Activated CD8-positive, alpha-beta memory T cell treated with anti-CD3 and anti-CD28 coated beads, Interleukin-2, amount 50 U/mL, for 1 hour (primary cell): ENCODE measurements around the gene BRPF3.

Experiments
- DNase-seq: peaks from one replicate; pipeline ENCODE4 v3.0.0-alpha.2; 2020; ENCODE audit errors: extremely low read depth

BRPF3 gene

DNA sequence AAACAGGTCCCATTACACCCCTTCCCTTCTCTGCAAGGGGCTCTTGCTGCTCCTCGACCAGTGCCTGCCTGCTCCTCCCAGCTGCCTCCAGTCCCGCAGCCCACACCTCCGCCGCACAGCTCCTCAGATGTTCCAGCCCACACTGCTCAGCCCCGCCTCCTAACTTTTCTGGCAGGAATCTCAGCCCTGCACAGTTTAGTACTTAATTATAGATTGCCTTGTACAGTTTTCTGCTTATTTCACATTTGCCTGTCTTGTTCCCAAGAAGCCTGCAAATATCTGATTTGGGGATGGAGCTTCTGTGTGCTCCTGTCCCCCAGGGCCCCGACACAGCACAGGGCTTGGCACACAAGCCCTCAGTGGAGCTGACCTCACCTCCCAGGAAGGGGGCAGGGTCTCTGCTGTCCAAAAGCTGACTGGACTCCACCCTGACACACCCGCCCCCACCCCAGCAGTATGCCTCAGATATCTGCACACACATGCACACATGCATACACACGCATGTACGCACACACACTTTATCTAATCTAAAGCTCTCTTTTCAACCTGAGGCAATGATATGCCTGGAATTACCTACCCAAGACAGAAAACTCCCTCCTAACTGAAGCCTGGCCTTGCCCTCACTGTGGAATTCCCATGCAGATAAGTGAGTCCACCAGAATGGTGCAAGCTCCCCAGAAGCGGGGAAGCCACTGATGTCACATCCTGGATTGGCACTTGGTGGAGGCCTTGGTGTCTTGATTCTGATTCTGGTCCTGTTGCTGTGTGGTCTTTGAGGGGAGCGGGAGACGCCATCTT lies 72.1 kb downstream of the BRPF3 start:
- no peak for DNase-seq

DNA sequence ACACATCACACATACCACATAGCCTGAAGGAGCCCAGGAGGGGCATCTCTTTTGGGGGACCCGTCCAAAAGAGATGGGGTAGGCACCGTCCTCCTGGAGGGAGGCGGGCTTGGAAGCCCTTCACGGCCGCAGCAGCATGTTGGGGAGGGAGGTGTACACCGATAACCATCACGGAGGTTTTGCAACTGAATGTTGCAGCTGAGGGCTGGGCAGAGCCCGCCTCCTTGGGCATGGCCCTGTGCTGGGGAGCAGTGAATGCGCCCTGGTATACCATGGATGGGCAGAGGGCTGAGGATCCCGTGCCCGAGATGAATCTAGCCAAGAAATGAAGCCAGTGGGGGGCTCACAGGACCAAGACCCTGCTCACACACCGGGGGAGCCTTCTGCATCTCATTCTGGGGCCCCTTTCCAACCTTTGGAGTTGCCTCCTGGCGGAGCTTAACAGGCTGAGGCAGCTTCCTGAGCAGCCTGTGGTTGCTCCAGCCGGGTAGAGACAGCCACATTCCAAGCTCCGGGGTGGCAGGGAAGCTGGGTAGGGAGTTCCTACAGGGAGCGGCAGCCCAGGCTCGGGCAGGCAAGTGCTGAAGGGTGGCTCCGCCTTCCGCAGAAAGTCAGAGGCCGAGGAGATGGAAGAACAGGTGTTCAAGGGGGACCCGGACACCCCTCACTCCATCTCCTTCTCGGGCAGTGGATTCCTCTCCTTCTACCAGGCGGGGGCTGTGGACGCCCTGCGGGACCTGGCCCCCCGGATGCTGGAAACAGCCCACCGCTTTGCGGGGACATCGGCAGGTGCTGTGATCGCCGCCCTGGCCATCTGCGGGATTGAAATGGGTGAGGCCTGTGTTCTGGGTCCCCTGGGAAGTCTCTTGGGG lies 73.5 kb downstream of the BRPF3 start, which contains the start of gene PNPLA1:
TSS of gene PNPLA1 (plus strand) at position 227 of the 872 bp plus-strand sequence. CDS start at position 627, 400 bp downstream.
- DNase-seq = no peak

DNA sequence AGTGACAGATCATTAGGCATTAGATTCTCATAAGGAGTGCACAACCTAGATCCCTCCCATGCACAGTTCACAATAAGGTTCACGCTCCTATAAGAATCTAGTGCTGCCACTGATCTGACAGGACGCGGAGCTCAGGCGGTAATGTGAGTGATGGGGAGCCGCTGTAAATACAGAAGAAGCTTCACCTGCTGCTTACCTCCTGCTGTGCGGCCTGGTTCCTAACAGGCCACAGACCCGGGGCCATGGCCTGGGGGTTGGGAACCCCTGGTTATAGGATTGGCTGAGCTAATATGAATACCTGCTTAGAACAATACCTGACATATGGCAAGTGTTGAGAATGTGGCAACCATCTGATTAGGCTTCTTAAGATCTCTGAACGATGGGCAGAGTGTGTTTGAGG lies 75.7 kb downstream of the BRPF3 start:
- no peak for DNase-seq

DNA sequence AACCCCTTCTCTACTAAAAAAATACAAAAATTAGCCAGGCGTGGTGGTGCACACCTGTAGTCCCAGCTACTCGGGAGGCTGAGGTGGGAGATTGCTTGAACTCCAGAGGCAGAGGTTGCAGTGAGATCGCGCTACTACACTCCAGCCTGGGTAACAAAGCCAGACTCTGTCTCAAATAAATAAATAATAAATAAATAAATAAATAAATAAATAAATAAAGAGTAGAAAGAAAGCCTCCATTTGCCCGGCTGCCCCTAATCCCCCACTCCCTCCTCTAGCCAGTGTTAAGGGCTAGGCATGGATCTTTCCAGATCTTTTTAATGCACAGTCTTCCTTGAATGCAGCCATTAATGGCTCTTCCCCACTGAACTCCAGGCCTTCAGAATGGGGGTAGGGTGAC lies 76.5 kb downstream of the BRPF3 start:
- no peak for DNase-seq

DNA sequence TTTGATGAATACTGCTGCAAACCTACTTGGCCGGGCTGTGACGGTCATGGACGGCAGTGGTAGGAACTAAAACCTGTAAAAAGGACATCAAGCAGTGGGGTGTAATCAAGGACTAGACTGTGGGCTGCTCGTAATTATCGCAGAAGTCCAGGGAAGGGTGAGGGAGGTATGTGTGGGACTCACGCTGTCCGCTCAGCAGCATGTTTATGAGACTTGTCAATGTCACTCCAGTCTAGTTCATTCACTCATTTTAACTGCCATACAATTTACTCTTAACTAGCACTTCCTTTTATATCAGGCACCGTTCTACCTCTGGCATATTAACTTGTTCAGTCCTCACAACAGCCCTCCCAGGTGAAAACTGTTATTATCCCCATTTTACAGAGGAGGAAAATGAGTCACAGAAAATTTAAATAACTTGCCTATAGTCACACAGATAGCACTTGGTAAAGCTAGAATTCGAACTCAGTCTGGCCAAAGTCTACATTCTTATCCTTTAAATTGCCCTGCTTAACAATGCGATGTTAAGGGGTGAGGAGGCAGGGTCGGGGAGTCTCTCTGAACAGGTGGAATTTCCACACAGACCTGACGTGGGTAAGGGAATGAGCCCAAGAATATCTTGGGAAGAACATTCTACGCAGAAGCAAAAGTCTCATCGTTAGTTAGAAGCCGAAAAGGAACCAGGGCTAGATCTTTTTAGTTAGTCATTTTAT lies 77.4 kb downstream of the BRPF3 start:
- no peak for DNase-seq

DNA sequence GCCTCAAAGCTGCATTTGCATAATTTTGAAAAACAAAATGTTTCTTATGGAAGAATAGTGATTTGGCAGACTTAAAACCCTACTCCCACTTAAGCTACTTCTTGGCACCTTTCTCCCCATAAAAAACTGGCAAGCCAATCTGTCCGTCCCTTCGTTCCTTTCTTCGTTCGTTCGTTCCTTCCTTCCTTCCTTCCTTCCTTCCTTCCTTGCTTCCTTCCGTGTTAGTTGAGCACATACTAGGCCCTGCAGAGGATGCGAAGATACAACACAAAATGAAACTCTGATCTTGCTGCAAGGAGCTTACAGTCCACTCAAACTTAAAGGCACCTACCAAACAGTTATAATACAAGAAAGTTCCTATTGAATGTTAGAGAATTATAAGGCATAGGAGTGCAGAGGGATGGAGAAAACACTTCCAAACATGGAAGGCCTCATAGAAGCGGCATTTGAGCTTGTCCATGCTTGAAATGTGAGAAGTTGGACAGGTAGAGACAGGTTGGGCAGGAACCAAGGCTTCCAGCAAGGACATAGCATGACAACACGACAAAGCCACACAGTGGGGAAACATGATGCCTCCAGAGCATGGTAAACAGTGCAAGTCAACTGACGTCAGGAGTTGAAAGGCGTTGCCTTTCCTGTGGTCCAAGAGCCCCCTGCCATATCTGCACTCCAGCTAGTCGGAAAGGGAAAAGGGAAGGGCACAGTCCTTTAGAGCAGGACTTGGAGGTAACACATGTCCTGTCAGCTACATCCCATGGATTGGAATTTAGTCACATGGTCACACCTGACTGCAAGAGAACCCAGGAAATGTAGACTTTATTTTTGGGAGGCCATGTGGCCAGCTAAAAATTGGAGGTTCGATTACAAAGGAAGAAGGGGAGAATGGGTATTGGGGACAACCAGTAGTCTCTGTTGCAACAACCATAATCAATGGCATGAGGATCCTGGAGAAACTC lies 80.3 kb downstream of the BRPF3 start:
- DNase-seq = no peak

DNA sequence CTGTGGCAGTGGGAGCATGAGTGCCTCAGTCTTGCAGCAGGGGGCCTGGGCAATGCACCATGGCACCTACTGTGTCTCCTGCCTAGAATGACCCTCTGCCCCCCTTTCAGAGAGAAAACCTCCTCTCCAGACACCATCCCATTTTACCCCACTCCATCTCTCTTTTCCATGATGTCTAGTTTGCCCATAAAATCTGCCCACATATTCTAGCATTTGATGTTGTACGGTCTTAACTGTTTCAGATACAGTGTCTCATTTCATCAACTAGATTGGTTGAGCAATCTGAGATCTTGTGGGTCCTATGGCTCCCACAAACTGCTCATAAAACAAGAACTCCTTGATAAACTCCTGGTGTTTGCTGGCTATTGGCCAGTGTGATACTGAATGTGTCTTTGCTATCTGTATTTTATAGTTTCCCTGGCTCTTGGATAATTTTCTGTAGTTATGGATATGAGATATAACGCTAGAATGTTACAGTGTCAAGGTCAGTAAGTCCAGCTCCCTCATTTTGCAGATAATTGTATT lies 81.5 kb downstream of the BRPF3 start:
- DNase-seq = no peak

DNA sequence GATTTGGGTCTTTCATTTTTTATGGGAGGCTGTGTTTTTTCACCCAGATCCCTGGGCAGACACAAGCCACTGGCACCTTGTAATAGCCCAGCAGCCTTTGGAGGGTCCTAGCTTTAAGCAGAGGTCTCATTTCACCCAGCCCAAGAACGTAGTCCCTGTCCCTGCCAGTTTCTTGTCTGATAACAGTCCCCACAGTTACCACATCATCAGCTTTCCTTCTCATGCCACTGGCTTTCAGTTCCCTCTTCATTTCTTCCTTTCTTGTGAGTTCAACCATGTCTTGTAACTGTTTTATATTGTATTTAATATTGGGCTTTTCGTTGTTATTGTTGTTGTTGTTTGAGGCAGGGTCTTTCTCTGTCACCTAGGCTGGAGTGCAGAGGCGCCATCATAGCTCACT lies 83.9 kb downstream of the BRPF3 start:
- DNase-seq = no peak

DNA sequence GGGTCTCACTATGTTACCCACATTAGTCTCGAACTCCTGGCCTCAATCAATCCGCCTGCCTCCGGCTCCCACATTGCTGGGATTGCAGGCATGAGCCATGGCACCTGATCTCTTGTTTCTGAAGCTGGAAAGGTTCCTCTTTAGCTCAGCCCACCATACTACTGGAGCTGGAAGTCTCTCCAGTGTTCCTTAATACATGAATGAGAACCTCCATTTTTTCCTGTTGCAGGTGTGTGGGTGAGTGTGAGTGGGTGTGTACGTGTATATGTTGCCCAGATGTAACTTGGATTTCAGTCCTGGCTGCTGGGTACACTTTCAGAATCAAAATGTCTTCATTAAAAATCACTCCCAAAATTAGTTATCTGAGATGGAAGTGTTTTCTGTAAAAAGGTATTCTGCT lies 84.4 kb downstream of the BRPF3 start:
- no peak for DNase-seq
